Bronchial epithelial cell (primary cell): ENCODE measurements around the gene ITGA8. TPM values are rescaled to one million over a fixed set of nuclear protein-coding genes. Genes with fewer than 3 reads are reported as not detected.
"Not testable (repeated sequence)": the region's sequence is repeated elsewhere in the genome, so short reads cannot be mapped to it uniquely, and the experiment has no call there.

ENCODE experiments used
- DNase-seq: peaks from one replicate; pipeline ENCODE4 v3.0.0-alpha.2; 2010; ENCODE audit warnings: low read depth
- FAIRE-seq: peaks from 2 replicates; lab custom pipeline; 2011; peaks lifted over from hg19 to GRCh38; lab: Jason Lieb, UNC
- H3K27me3 ChIP-seq: 2 replicates; pipeline ENCODE4 v1.5.1; 2011; ENCODE audit warnings: low read length; ENCODE audit not compliant: control insufficient read depth, insufficient read depth
- H3K36me3 ChIP-seq: 2 replicates; pipeline ENCODE4 v1.5.1; 2011; ENCODE audit warnings: low read length; ENCODE audit not compliant: control insufficient read depth, insufficient read depth
- H3K4me3 ChIP-seq: 2 replicates; pipeline ENCODE4 v1.5.1; 2011; ENCODE audit warnings: mild to moderate bottlenecking, low read depth, low read length, control low read depth
- total RNA-seq: library from RNA; depleted of rRNA; stranded (reverse); fragments of >200 nt; gene quantifications from 2 replicates; pipeline ENCODE4 v1.2.1, GENCODE V29; 2014
- TF ChIP-seq, protein P1 (sequence below): IDR thresholded peaks from 2 replicates; pipeline ENCODE4 v1.5.1; 2011; ENCODE audit warnings: mild to moderate bottlenecking, moderate library complexity, low read length, control low read depth, inconsistent platforms; ENCODE audit not compliant: insufficient read depth, severe bottlenecking

Gene ITGA8
- total RNA-seq, 1 donor from 2014 or later, result under 0.01 TPM

GRCh38 chr10:15562116-15562515 is 157.6 kb downstream of the ITGA8 start:
- DNase-seq (no peak), FAIRE-seq (no peak)
- TF ChIP-seq, protein P1, sequence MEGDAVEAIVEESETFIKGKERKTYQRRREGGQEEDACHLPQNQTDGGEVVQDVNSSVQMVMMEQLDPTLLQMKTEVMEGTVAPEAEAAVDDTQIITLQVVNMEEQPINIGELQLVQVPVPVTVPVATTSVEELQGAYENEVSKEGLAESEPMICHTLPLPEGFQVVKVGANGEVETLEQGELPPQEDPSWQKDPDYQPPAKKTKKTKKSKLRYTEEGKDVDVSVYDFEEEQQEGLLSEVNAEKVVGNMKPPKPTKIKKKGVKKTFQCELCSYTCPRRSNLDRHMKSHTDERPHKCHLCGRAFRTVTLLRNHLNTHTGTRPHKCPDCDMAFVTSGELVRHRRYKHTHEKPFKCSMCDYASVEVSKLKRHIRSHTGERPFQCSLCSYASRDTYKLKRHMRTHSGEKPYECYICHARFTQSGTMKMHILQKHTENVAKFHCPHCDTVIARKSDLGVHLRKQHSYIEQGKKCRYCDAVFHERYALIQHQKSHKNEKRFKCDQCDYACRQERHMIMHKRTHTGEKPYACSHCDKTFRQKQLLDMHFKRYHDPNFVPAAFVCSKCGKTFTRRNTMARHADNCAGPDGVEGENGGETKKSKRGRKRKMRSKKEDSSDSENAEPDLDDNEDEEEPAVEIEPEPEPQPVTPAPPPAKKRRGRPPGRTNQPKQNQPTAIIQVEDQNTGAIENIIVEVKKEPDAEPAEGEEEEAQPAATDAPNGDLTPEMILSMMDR, result no peak
- H3K4me3 ChIP-seq, result no peak overlapping the region
- no peaks in the 10 kb centered on the region for H3K27me3 ChIP-seq
- no peaks in the 10 kb centered on the region for H3K36me3 ChIP-seq

DNA sequence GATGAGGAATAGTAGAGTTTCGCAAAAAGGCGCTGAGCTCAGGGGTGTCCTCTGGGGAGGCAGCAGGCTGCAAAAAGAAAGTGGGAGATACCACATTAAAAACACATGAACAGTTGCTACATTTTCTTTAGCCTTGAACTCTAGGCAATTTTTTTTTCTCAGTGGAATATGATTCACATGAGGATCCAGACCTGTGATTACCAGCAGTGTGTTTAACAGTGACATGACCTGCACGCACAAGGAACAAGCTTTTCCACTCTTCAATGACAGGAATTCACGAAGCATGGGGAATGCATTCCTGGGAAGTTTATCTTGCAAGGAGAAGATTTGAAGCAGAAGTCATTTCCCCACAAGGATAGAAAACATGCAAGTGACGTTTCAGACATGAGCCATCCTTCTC is 161.6 kb downstream of the ITGA8 start:
- no peaks in the 10 kb centered on the region for H3K36me3 ChIP-seq
- no peak overlapping the region for H3K4me3 ChIP-seq
- DNase-seq (no peak), FAIRE-seq (no peak)
- TF ChIP-seq, protein P1, result no peak
- H3K27me3 ChIP-seq, result no peaks in the 10 kb centered on the region

- not testable (repeated sequence) for FAIRE-seq, H3K36me3 ChIP-seq, H3K4me3 ChIP-seq, H3K27me3 ChIP-seq, DNase-seq
These were observed 162.6 kb downstream of the ITGA8 start for GRCh38 chr10:15557168-15557567.

DNA sequence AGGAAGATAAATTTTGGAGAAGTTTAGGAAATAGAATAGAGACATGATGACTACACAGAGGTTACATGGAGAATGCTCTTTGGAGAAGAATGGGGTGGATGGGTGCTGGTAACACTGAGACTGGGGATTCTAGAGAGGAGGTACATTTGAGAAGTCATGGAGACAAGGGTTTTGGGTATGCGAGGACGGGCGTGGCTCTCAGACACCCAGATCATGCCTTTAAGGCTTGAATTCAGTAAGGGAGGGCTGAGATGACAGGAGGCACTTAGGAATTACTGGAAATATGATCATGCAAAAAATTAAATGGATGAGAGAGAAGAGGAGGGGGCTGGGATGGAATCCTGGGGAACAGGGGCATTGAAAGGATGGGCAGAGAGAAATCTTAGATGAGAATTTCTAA is 168.8 kb downstream of the ITGA8 start:
- no peaks in the 10 kb centered on the region for H3K27me3 ChIP-seq
- no peak for FAIRE-seq

GRCh38 chr10:15548331-15548730 is 171.4 kb downstream of the ITGA8 start:
- Histone ChIP-seq H3K4me3 (no peak overlapping the region), H3K36me3 (no peaks in the 10 kb centered on the region), H3K27me3 (no peaks in the 10 kb centered on the region)
- DNase-seq, result no peak
- TF ChIP-seq, protein P1, result no peak
- no peak for FAIRE-seq

More for the DNA sequence above, 168.8 kb downstream of the ITGA8 start:
- no peak overlapping the region for H3K4me3 ChIP-seq
- no peaks in the 10 kb centered on the region for H3K36me3 ChIP-seq
- TF ChIP-seq, protein P1, result no peak
- DNase-seq, result no peak

GRCh38 chr10:15546606-15547005 is 173.1 kb downstream of the ITGA8 start:
- Histone ChIP-seq H3K27me3 (no peaks in the 10 kb centered on the region), H3K4me3 (no peak overlapping the region), H3K36me3 (no peaks in the 10 kb centered on the region)
- TF ChIP-seq, protein P1, result no peak
- DNase-seq, result no peak
- no peak for FAIRE-seq
